ENCODE results near the gene OGFOD2. TPM values are rescaled to one million over a fixed set of nuclear protein-coding genes. Genes with fewer than 3 reads are reported as not detected.

Gene OGFOD2
- polyA plus RNA-seq, 1 experiment, result 10.8 TPM

- no peak for TF ChIP-seq CTCF (IDR thresholded peaks at IDR 0.05; ENCODE audit: insufficient read depth, low read depth, low read length)
- CTCF ChIA-PET, result interaction anchor here (0.7 kb wide), 1 partner anchor 213 kb away, joined by 3 read pairs; no protein-coding TSS in a partner anchor
Measured at GRCh38 chr12:123029550-123029949, 54.5 kb downstream of the OGFOD2 start.

More at GRCh38 chr12:123029550-123029949, 54.5 kb downstream of the OGFOD2 start:
- no peaks in the 10 kb centered on the region for H3K27me3 ChIP-seq (ENCODE audit: control insufficient read depth, insufficient read depth, low read length)
- POLR2A ChIA-PET, result no interaction called here
- no peak overlapping the region for H3K4me3 ChIP-seq (ENCODE audit: low read depth, low read length)
- no peak for DNase-seq (ENCODE audit: low read depth)
- H3K36me3 ChIP-seq (ENCODE audit: control insufficient read depth, insufficient read depth, low read length), result no peaks in the 10 kb centered on the region

Small RNA genes lying within 50 kb of the gene (small RNA-seq; reads per million reads assigned to genes)
- gene ARL6IP4 (ENCODE audit: insufficient read length, low read depth, low replicate concordance) (not detected), gene MIR4304 (ENCODE audit: insufficient read length, low read depth, low replicate concordance) (not detected)

Other genes starting within 250 kb of the OGFOD2 start
- not detected in 2 replicates for gene HCAR1, start 244.4 kb upstream of the OGFOD2 start, polyA plus RNA-seq (2011; rRNA removed)
- gene DENR, start 222.4 kb upstream of the OGFOD2 start, polyA plus RNA-seq (2011; rRNA removed), result 16.1 and 33.3 TPM in 2 replicates
- 0.09 and 0.15 TPM in 2 replicates for gene CCDC62, start 200.7 kb upstream of the OGFOD2 start, polyA plus RNA-seq (2011; rRNA removed)
- gene HIP1R, start 139.8 kb upstream of the OGFOD2 start, polyA plus RNA-seq (2011; rRNA removed), result 5.7 and 12.8 TPM in 2 replicates
- 17.0 and 18.1 TPM in 2 replicates for gene VPS37B, start 79.1 kb upstream of the OGFOD2 start, polyA plus RNA-seq (2011; rRNA removed)
- 3.9 and 6.1 TPM in 2 replicates for gene ABCB9, start 8.8 kb upstream of the OGFOD2 start, polyA plus RNA-seq (2011; rRNA removed)
- gene ARL6IP4, start 5.4 kb downstream of the OGFOD2 start, polyA plus RNA-seq (2011; rRNA removed), result 166 and 190 TPM in 2 replicates
- gene PITPNM2, start 175.8 kb downstream of the OGFOD2 start, polyA plus RNA-seq (2011; rRNA removed), result 0.83 and 1.3 TPM in 2 replicates